Astrocyte (in vitro differentiated cells and primary cell): ENCODE data around the gene C1orf21.

ENCODE experiments used
- EZH2 ChIP-seq: IDR thresholded peaks from 2 replicates; pipeline ENCODE4 v1.6.1; 2012; ENCODE audit warnings: mild to moderate bottlenecking, low read length, inconsistent platforms; ENCODE audit not compliant: insufficient read depth
- TF ChIP-seq, protein P1 (sequence below): IDR thresholded peaks from 2 replicates; pipeline ENCODE4 v1.5.1; 2011; ENCODE audit warnings: low read depth, mild to moderate bottlenecking, inconsistent platforms, low read length, moderate library complexity; ENCODE audit not compliant: insufficient read depth

DNA sequence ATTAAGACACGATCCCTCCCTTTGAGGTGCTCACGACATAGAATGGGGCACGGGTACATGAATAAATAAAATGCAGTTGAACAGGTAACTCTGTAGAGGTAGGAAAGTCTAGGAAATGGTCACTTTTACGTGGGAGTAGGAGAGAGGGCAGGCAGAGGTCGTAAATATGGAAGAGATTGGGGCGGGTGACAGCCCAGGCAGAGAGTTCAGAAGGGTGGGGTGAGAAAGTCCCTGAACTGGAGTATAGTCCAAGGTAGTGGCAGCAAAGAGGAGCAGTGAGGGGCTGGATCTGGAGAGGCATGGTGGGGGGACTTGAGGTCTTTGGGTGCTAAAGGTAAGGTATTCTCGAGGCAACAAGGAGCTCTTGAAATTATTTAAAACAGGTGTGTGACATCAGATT is 147.9 kb downstream of the C1orf21 start:
- TF ChIP-seq, protein P1, sequence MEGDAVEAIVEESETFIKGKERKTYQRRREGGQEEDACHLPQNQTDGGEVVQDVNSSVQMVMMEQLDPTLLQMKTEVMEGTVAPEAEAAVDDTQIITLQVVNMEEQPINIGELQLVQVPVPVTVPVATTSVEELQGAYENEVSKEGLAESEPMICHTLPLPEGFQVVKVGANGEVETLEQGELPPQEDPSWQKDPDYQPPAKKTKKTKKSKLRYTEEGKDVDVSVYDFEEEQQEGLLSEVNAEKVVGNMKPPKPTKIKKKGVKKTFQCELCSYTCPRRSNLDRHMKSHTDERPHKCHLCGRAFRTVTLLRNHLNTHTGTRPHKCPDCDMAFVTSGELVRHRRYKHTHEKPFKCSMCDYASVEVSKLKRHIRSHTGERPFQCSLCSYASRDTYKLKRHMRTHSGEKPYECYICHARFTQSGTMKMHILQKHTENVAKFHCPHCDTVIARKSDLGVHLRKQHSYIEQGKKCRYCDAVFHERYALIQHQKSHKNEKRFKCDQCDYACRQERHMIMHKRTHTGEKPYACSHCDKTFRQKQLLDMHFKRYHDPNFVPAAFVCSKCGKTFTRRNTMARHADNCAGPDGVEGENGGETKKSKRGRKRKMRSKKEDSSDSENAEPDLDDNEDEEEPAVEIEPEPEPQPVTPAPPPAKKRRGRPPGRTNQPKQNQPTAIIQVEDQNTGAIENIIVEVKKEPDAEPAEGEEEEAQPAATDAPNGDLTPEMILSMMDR: no peak
- no peak for TF ChIP-seq EZH2
